Hepatocyte (in vitro differentiated cells): ENCODE measurements around the gene ANKRD28.

Experiments
- CTCF ChIP-seq: fragments of 200-600 bp; sonication (generic); IDR thresholded peaks from 2 replicates; pipeline ENCODE4 v1.5.1; 2016; ENCODE audit warnings: antibody characterized with exemption, mild to moderate bottlenecking; ENCODE audit not compliant: poor library complexity
- EZH2 ChIP-seq: fragments of 200-600 bp; sonication (generic); IDR thresholded peaks from 2 replicates; pipeline ENCODE4 v1.6.1; 2016; ENCODE audit warnings: antibody characterized with exemption, mild to moderate bottlenecking, borderline replicate concordance

GRCh38 chr3:15690230-15690629 is 107.5 kb downstream of the ANKRD28 start:
- TF ChIP-seq CTCF (no peak), EZH2 (no peak)
